Trophoblast cell (in vitro differentiated cells and primary cell): ENCODE data around the gene GNAO1.

Experiments
- DNase-seq, 2 donors: peaks; one replicate each; pipeline ENCODE4 v3.0.0-alpha.2; 2016
- H2AFZ ChIP-seq: 2 replicates; pipeline ENCODE4 v1.6.1; 2013; ENCODE audit warnings: low read length, moderate library complexity, mild to moderate bottlenecking; ENCODE audit not compliant: insufficient read depth, poor library complexity
- H2AK5ac ChIP-seq: 2 replicates; pipeline ENCODE4 v1.6.1; 2013; ENCODE audit warnings: mild to moderate bottlenecking, low read length
- H2BK120ac ChIP-seq: 2 replicates; pipeline ENCODE4 v1.6.1; 2013; ENCODE audit warnings: low read length, mild to moderate bottlenecking, moderate library complexity; ENCODE audit not compliant: insufficient read depth, poor library complexity
- H2BK12ac ChIP-seq: 2 replicates; pipeline ENCODE4 v1.6.1; 2013; ENCODE audit warnings: mild to moderate bottlenecking, low read length, moderate library complexity
- H2BK5ac ChIP-seq: 2 replicates; pipeline ENCODE4 v1.6.1; 2013; ENCODE audit warnings: low read length, low read depth, moderate library complexity, mild to moderate bottlenecking; ENCODE audit not compliant: poor library complexity
- H3K14ac ChIP-seq: 2 replicates; pipeline ENCODE4 v1.6.1; 2013; ENCODE audit warnings: mild to moderate bottlenecking, low read length
- H3K18ac ChIP-seq: 2 replicates; pipeline ENCODE4 v1.6.1; 2013; ENCODE audit warnings: mild to moderate bottlenecking, low read length
- H3K23ac ChIP-seq: 2 replicates; pipeline ENCODE4 v1.6.1; 2013; ENCODE audit warnings: low read length
- H3K27ac ChIP-seq: 2 replicates; pipeline ENCODE4 v1.5.1; 2013; ENCODE audit warnings: low read depth, mild to moderate bottlenecking, inconsistent platforms, low read length, moderate library complexity
- H3K27me3 ChIP-seq: 2 replicates; pipeline ENCODE4 v1.6.1; 2013; ENCODE audit warnings: inconsistent platforms, mild to moderate bottlenecking, low read length, moderate library complexity; ENCODE audit not compliant: insufficient read depth
- H3K36me3 ChIP-seq, 2 experiments: 1 replicate in 1 of 2; 2 replicates in 1 of 2; pipeline ENCODE4 v1.6.1; 2013; ENCODE audit warnings: low read length in 2 of 2, mild to moderate bottlenecking in 2 of 2, moderate library complexity in 1 of 2; ENCODE audit not compliant: insufficient read depth in 2 of 2, control insufficient read depth in 1 of 2
- H3K4ac ChIP-seq: 2 replicates; pipeline ENCODE4 v1.6.1; 2013; ENCODE audit warnings: low read depth, mild to moderate bottlenecking, low read length, moderate library complexity
- H3K4me1 ChIP-seq, 2 experiments: 1 replicate in 1 of 2; 2 replicates in 1 of 2; pipeline ENCODE4 v1.6.1; 2013; ENCODE audit warnings: low read length in 2 of 2, mild to moderate bottlenecking in 2 of 2, moderate library complexity in 1 of 2; ENCODE audit not compliant: insufficient read depth in 2 of 2, control insufficient read depth in 1 of 2
- H3K4me2 ChIP-seq: 2 replicates; pipeline ENCODE4 v1.6.1; 2013; ENCODE audit warnings: inconsistent platforms, mild to moderate bottlenecking, low read length, moderate library complexity
- H3K4me3 ChIP-seq: 2 replicates; pipeline ENCODE4 v1.5.1; 2013; ENCODE audit warnings: mild to moderate bottlenecking, low read depth, low read length, inconsistent platforms
- H3K79me1 ChIP-seq: one replicate; pipeline ENCODE4 v1.6.1; 2013; ENCODE audit warnings: low read length
- H3K79me2 ChIP-seq: 2 replicates; pipeline ENCODE4 v1.6.1; 2013; ENCODE audit warnings: low read length, mild to moderate bottlenecking; ENCODE audit not compliant: control insufficient read depth, insufficient read depth, poor library complexity
- H3K9ac ChIP-seq: 2 replicates; pipeline ENCODE4 v1.6.1; 2013; ENCODE audit warnings: mild to moderate bottlenecking, low read length
- H3K9me3 ChIP-seq: 2 replicates; pipeline ENCODE4 v1.6.1; 2013; ENCODE audit warnings: low read depth, mild to moderate bottlenecking, control low read depth, inconsistent platforms, low read length; ENCODE audit not compliant: insufficient read depth
- H4K12ac ChIP-seq: 2 replicates; pipeline ENCODE4 v1.6.1; 2013; ENCODE audit warnings: low read depth, mild to moderate bottlenecking, low read length, moderate library complexity
- H4K8ac ChIP-seq: 2 replicates; pipeline ENCODE4 v1.6.1; 2013; ENCODE audit warnings: low read depth, mild to moderate bottlenecking, low read length, moderate library complexity
- H4K91ac ChIP-seq: one replicate; pipeline ENCODE4 v1.6.1; 2013; ENCODE audit warnings: low read depth, mild to moderate bottlenecking, low read length, moderate library complexity
- WGBS: extraction: QIAGEN DNeasy Blood & Tissue Kit; methylation state at CpG from one replicate; pipeline ENCODE4 v1.1.7; 2013; ENCODE audit warnings: missing lambda C conversion rate; ENCODE audit not compliant: insufficient read length, insufficient coverage; ENCODE audit errors: extremely low coverage; 5-methylcytosine and 5-hydroxymethylcytosine counted together

The GNAO1 gene

GRCh38 chr16:56161658-56162057 lies 29.6 kb upstream of the GNAO1 start:
- DNase-seq, result no peak
- no peak overlapping the region for H3K18ac ChIP-seq
- no peak overlapping the region for H3K4me3 ChIP-seq
- H4K12ac ChIP-seq, result no peak overlapping the region
- no peaks in the 10 kb centered on the region for H3K79me1 ChIP-seq
- H3K14ac ChIP-seq, result no peak overlapping the region
- no peak overlapping the region for H4K91ac ChIP-seq
- H3K23ac ChIP-seq, result no peak overlapping the region
- H3K4ac ChIP-seq, result no peak overlapping the region
- no peaks in the 10 kb centered on the region for H3K79me2 ChIP-seq
- no peak overlapping the region for H3K4me2 ChIP-seq
- no peaks in the 10 kb centered on the region for H3K9me3 ChIP-seq
- no peaks in the 10 kb centered on the region for H3K36me3 ChIP-seq
- no peak overlapping the region for H2AK5ac ChIP-seq
- no peak overlapping the region for H3K27ac ChIP-seq
- H2BK5ac ChIP-seq, result no peak overlapping the region
- H4K8ac ChIP-seq, result no peak overlapping the region
- no peak overlapping the region for H2BK120ac ChIP-seq
- no peak overlapping the region for H3K9ac ChIP-seq
- H2AFZ ChIP-seq, result no peak overlapping the region
- H2BK12ac ChIP-seq, result no peak overlapping the region
- no peaks in the 10 kb centered on the region for H3K4me1 ChIP-seq
- WGBS, result no CpG with 5 or more reads among the region's 4 CpGs
- H3K27me3 ChIP-seq, result no peaks in the 10 kb centered on the region

GRCh38 chr16:56163089-56163488 lies 28.2 kb upstream of the GNAO1 start:
- no peak overlapping the region for H3K4me3 ChIP-seq
- H4K8ac ChIP-seq, result no peak overlapping the region
- no peak overlapping the region for H2BK12ac ChIP-seq
- no peaks in the 10 kb centered on the region for H3K9me3 ChIP-seq
- no peak overlapping the region for H3K27ac ChIP-seq
- no peak overlapping the region for H3K4ac ChIP-seq
- H3K79me2 ChIP-seq, result no peaks in the 10 kb centered on the region
- H3K23ac ChIP-seq, result no peak overlapping the region
- H3K27me3 ChIP-seq, result no peaks in the 10 kb centered on the region
- no peak overlapping the region for H2AK5ac ChIP-seq
- no peak overlapping the region for H3K4me2 ChIP-seq
- no peak overlapping the region for H4K91ac ChIP-seq
- no peaks in the 10 kb centered on the region for H3K36me3 ChIP-seq
- no peak overlapping the region for H4K12ac ChIP-seq
- no peak overlapping the region for H3K14ac ChIP-seq
- H2AFZ ChIP-seq, result no peak overlapping the region
- H3K4me1 ChIP-seq, result no peaks in the 10 kb centered on the region
- H2BK120ac ChIP-seq, result no peak overlapping the region
- H3K18ac ChIP-seq, result no peak overlapping the region
- H3K9ac ChIP-seq, result no peak overlapping the region
- no peak for DNase-seq
- H3K79me1 ChIP-seq, result no peaks in the 10 kb centered on the region
- H2BK5ac ChIP-seq, result no peak overlapping the region
- no CpG with 5 or more reads among the region's 1 CpG for WGBS

GRCh38 chr16:56163938-56164337 lies 27.4 kb upstream of the GNAO1 start:
- H3K14ac ChIP-seq, result no peak overlapping the region
- H3K9me3 ChIP-seq, result no peaks in the 10 kb centered on the region
- H3K4ac ChIP-seq, result no peak overlapping the region
- no peak overlapping the region for H3K27ac ChIP-seq
- no peaks in the 10 kb centered on the region for H3K4me1 ChIP-seq
- no peak overlapping the region for H4K8ac ChIP-seq
- no peak overlapping the region for H2AFZ ChIP-seq
- H3K79me2 ChIP-seq, result no peaks in the 10 kb centered on the region
- DNase-seq, result peak in 1 of 2 donors; percentile 39
- no peak overlapping the region for H2BK12ac ChIP-seq
- no peak overlapping the region for H2BK120ac ChIP-seq
- H3K9ac ChIP-seq, result no peak overlapping the region
- no peak overlapping the region for H4K12ac ChIP-seq
- H3K27me3 ChIP-seq, result no peaks in the 10 kb centered on the region
- H2AK5ac ChIP-seq, result no peak overlapping the region
- H3K4me3 ChIP-seq, result no peak overlapping the region
- no CpG with 5 or more reads among the region's 2 CpGs for WGBS
- H3K79me1 ChIP-seq, result no peaks in the 10 kb centered on the region
- H2BK5ac ChIP-seq, result no peak overlapping the region
- no peak overlapping the region for H3K4me2 ChIP-seq
- no peak overlapping the region for H3K18ac ChIP-seq
- no peak overlapping the region for H3K23ac ChIP-seq
- no peaks in the 10 kb centered on the region for H3K36me3 ChIP-seq
- H4K91ac ChIP-seq, result no peak overlapping the region

GRCh38 chr16:56164636-56165035 lies 26.7 kb upstream of the GNAO1 start:
- Histone ChIP-seq H3K9me3 (no peaks in the 10 kb centered on the region), H2BK5ac (no peak overlapping the region), H4K91ac (no peak overlapping the region), H3K4ac (no peak overlapping the region), H3K9ac (no peak overlapping the region), H3K4me3 (no peak overlapping the region), H2AFZ (no peak overlapping the region), H3K36me3 (no peaks in the 10 kb centered on the region), H3K27me3 (no peaks in the 10 kb centered on the region), H2BK120ac (no peak overlapping the region), H3K79me2 (no peaks in the 10 kb centered on the region), H4K8ac (no peak overlapping the region), H4K12ac (no peak overlapping the region), H2BK12ac (no peak overlapping the region), H3K18ac (no peak overlapping the region), H3K79me1 (no peaks in the 10 kb centered on the region), H3K14ac (no peak overlapping the region), H3K27ac (no peak overlapping the region), H3K4me1 (no peaks in the 10 kb centered on the region), H3K4me2 (no peak overlapping the region), H2AK5ac (no peak overlapping the region), H3K23ac (no peak overlapping the region)
- DNase-seq, result peak; percentile 52 to 89

GRCh38 chr16:56174411-56174810 lies 16.9 kb upstream of the GNAO1 start:
- no peaks in the 10 kb centered on the region for H3K4me1 ChIP-seq
- no peak overlapping the region for H3K4me3 ChIP-seq
- no peak overlapping the region for H2BK120ac ChIP-seq
- no peaks in the 10 kb centered on the region for H3K36me3 ChIP-seq
- no peaks in the 10 kb centered on the region for H3K9me3 ChIP-seq
- H2BK5ac ChIP-seq, result no peak overlapping the region
- H3K14ac ChIP-seq, result no peak overlapping the region
- no peak overlapping the region for H3K18ac ChIP-seq
- no peak overlapping the region for H4K8ac ChIP-seq
- H3K79me2 ChIP-seq, result no peaks in the 10 kb centered on the region
- no peak overlapping the region for H2AK5ac ChIP-seq
- H3K9ac ChIP-seq, result no peak overlapping the region
- H3K4me2 ChIP-seq, result no peak overlapping the region
- no peaks in the 10 kb centered on the region for H3K27me3 ChIP-seq
- peak; percentile 62 to 85 for DNase-seq
- H4K91ac ChIP-seq, result no peak overlapping the region
- no peak overlapping the region for H3K4ac ChIP-seq
- H3K27ac ChIP-seq, result no peak overlapping the region
- H2BK12ac ChIP-seq, result no peak overlapping the region
- no peak overlapping the region for H3K23ac ChIP-seq
- H2AFZ ChIP-seq, result no peak overlapping the region
- H4K12ac ChIP-seq, result no peak overlapping the region
- no peaks in the 10 kb centered on the region for H3K79me1 ChIP-seq
